Rectal smooth muscle tissue (tissue), 1 donor: ENCODE data around the gene PCYOX1L.

Source experiments
- H3K27ac ChIP-seq: one replicate; pipeline ENCODE4 v1.7.0; 2013; ENCODE audit warnings: low read depth, low read length, inconsistent platforms
- H3K27me3 ChIP-seq: one replicate; pipeline ENCODE4 v1.7.0; 2013; ENCODE audit warnings: low read length; ENCODE audit not compliant: control insufficient read depth, insufficient read depth
- H3K36me3 ChIP-seq: one replicate; pipeline ENCODE4 v1.7.0; 2013; ENCODE audit warnings: low read length; ENCODE audit not compliant: control insufficient read depth, insufficient read depth
- H3K4me1 ChIP-seq: one replicate; pipeline ENCODE4 v1.7.0; 2013; ENCODE audit warnings: low read length; ENCODE audit not compliant: control insufficient read depth, insufficient read depth
- H3K4me3 ChIP-seq: one replicate; pipeline ENCODE4 v1.7.0; 2013; ENCODE audit warnings: low read length
- H3K9ac ChIP-seq: one replicate; pipeline ENCODE4 v1.7.0; 2013; ENCODE audit warnings: low read length

The PCYOX1L gene

DNA sequence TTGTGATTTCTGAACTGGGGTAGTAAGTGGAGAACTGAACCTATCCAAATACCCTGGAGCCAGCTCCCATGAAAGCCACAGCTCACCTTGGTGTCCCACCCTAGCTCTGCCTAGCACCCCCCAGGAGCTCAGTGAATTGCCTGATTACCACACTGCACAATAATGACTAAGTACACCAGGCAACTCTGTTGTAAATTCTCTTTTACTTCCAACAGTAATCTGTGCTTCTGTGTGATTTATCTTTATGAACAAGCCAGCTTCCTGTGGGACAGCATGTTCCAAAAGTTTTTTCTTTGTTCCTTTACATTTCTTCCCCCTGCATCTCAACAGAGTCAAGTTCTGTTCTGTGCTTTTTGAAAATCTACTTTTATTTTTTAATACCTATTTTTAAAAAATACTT lies 34.6 kb upstream of the PCYOX1L start:
- H3K27ac ChIP-seq = no peak overlapping the region
- H3K27me3 ChIP-seq = no peaks in the 10 kb centered on the region
- H3K4me3 ChIP-seq = no peak overlapping the region
- H3K9ac ChIP-seq = no peak overlapping the region
- H3K36me3 ChIP-seq = no peaks in the 10 kb centered on the region
- H3K4me1 ChIP-seq = peaks cover 11% of the 10 kb centered on the region

DNA sequence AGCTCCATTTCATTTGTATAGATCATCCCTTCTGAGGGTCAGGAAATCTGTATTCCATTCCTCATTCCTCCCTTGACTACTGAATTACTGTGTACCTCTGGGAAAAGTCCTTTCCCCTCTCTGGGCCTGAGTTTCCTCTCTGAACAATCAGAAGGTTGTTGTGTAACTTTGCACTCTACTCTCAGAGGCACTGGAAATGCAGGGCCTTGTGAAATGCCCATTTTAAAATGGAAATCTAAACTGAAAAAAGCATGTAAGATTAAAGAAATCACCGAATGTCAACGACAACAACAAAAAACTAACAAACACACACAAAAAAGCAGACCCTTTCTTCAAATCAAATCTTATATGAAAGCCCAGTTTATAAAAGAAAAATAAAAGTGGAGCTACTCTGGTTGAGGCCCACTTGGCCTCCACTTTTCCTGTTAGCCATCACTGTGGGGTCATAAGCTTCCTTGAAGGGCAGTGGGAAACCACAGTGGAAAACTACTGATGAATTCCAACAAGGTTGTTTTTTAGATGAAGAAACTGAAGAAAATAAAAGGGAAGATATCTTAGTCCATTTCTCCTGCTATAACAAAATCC lies 34.1 kb upstream of the PCYOX1L start:
- no peaks in the 10 kb centered on the region for H3K36me3 ChIP-seq
- no peak overlapping the region for H3K9ac ChIP-seq
- peaks cover 11% of the 10 kb centered on the region for H3K4me1 ChIP-seq
- no peaks in the 10 kb centered on the region for H3K27me3 ChIP-seq
- no peak overlapping the region for H3K4me3 ChIP-seq
- H3K27ac ChIP-seq = no peak overlapping the region

DNA sequence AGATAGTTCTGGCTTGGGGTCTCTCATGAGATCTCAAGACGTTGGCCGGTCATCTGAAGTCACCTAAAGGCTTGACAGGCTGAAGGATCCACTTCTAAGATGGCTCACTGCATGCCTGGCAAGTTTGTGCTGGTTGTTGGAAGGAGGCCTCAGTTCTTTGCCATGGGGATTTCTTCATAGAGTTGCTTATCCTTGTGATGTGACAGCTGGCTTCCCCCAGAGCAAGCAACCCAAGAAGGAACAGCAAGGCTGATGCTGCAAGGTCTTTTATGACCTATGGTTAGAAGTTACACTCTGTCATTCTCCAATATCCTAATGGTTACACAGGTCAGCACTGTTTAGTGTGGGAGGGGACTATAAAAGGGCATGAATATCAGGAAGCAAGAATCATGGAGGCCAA lies 33.2 kb upstream of the PCYOX1L start:
- Histone ChIP-seq H3K36me3 (no peaks in the 10 kb centered on the region), H3K27ac (no peak overlapping the region)

DNA sequence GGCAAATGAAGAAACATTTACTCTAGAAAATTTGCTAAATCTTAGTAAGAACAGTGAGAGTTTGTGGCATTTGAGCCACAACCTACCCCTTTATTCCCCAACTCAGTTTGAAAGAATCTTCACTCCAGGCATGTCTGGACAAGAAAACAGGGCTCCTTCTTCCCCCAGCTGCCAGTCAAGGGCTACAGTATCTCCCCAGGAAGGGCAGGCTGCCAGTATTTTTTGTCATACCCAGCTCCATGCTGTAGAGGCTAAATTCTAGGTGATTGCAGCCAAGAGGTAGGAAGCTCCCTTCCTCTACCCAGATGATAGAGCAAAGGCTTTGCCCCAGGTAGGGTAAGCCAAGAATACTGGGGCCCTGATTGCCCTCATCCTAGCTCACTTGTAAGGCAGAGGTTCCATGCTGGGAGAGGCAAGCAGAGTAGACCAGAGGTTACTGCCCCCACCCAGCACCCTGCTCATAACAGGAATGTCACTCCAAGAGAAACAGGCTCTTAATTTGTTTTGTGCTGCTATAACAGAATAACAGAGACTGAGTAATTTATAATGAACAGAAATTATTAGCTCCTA lies 32.6 kb upstream of the PCYOX1L start:
- Histone ChIP-seq H3K9ac (no peak overlapping the region), H3K27me3 (no peaks in the 10 kb centered on the region), H3K36me3 (no peaks in the 10 kb centered on the region), H3K4me1 (peaks cover 9% of the 10 kb centered on the region), H3K4me3 (no peak overlapping the region), H3K27ac (no peak overlapping the region)

More for the DNA sequence above, 33.2 kb upstream of the PCYOX1L start:
- Histone ChIP-seq H3K27me3 (no peaks in the 10 kb centered on the region), H3K9ac (no peak overlapping the region), H3K4me1 (peaks cover 11% of the 10 kb centered on the region), H3K4me3 (no peak overlapping the region)

DNA sequence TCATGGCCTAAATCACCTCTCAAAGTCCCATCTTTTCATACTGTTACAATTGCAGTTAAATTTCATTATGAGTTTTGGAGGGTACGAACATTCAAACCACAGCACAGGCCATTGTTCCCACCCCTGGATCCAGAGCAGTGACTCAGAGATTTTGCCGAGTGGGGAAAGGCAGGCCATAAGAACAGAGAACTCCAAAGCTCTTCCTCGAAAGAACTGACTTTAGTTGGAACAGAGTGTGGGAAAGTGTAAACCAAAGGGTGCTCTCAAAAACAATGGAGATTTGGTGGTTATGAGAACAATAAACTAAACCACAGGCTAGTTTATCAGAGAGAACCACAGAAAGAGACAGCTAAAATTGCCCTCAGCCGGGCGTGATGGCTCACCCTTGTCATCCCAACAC lies 32.0 kb upstream of the PCYOX1L start:
- Histone ChIP-seq H3K27ac (no peak overlapping the region), H3K36me3 (no peaks in the 10 kb centered on the region), H3K4me1 (peaks cover 3% of the 10 kb centered on the region), H3K9ac (no peak overlapping the region), H3K4me3 (no peak overlapping the region), H3K27me3 (no peaks in the 10 kb centered on the region)

DNA sequence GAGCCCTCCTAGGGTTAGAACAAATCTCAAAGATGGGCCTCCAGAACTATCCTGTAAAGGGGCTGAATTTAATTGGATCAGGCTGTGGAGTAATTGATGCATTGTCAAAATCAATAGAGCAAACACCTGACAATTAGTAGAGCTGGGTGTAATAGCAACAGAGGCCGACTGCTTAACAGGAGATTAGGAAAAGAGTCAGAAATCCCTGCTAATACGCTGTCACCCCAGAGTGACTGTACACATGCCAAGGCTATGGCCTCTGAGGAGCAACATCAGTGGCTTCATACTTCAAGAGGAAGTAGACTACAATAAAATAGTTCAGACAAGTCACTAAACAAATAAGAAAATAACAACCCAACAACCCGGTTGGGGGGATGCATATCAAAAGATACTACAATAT lies 31.2 kb upstream of the PCYOX1L start:
- H3K27me3 ChIP-seq = no peaks in the 10 kb centered on the region
- no peak overlapping the region for H3K9ac ChIP-seq
- no peaks in the 10 kb centered on the region for H3K36me3 ChIP-seq
- no peak overlapping the region for H3K27ac ChIP-seq
- H3K4me1 ChIP-seq = no peaks in the 10 kb centered on the region
- H3K4me3 ChIP-seq = no peak overlapping the region

DNA sequence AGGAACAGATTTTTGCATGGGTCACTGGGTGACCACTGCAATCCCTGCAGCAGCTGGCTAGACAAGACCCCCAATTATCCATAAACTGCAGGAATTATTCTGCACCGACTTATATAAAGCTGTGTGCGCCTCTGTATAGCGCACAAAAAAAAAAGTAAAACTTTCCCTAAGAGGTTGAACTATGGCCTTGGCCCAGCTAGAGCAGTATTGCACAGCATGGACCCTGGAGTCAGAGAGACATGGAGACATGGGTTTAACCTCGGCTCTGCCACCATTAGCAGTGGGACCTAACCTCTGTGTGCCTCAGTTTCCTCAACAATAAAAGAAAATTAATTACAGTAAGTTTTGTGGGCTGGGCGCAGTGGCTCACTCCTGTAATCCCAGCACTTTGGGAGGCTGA lies 29.7 kb upstream of the PCYOX1L start:
- H3K4me3 ChIP-seq = no peak overlapping the region
- H3K36me3 ChIP-seq = no peaks in the 10 kb centered on the region
- H3K4me1 ChIP-seq = no peaks in the 10 kb centered on the region
- H3K9ac ChIP-seq = no peak overlapping the region
- H3K27me3 ChIP-seq = no peaks in the 10 kb centered on the region
- no peak overlapping the region for H3K27ac ChIP-seq

DNA sequence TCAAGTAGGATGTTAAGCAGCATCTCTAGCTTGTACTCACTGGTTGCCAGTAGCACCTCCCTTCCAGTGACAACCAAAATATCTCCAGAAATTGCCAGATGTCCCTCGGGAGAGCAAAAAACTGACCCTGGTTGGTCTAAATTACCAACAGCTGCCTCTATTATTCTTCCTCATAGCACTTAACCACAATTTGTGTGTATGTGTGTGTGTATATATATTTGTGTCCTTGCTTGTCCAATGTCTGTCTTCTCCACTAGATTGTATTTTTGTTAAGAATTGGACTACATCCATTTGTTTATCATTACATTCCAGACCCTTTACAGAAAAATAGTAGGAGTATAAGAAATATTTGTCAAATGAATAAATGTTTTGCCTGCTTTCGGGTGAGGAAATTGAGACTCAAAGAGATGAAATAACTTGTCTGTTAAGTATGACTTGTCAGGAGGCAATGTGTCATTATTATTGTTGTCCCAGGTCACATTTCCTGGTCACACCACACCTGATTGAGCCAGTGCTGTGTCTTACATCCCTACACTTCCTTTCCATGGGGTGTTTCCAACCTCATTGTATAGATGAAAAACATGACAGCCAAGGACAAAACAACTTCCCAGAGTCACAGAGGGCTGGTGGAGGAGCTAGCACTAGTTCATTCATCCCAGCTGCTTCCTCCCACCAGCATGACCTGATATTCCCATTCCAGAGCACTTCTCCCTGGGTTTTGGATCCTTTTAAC lies 24.0 kb upstream of the PCYOX1L start:
- H3K9ac ChIP-seq = no peak overlapping the region
- no peak overlapping the region for H3K4me3 ChIP-seq
- no peak overlapping the region for H3K27ac ChIP-seq
- H3K27me3 ChIP-seq = no peaks in the 10 kb centered on the region
- no peaks in the 10 kb centered on the region for H3K4me1 ChIP-seq
- no peaks in the 10 kb centered on the region for H3K36me3 ChIP-seq

DNA sequence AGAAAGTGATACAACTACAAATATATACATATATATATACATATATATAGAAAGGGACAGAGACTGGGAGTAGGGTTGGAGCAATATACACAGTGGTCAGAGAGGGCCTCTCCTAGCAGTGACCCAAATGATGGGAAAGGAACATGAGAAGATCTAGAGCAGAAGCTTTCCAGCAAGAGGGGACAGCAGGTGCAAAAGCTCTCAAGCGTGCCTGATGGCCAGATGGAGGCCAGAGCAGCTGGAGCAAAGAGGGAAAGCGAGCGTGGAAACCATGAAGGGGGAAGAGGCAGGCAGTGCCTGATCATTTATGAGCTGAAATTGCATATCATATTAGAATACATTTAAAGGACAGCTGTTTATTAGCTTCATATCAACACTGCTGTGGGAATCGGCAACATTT lies 20.1 kb upstream of the PCYOX1L start:
- H3K9ac ChIP-seq = no peak overlapping the region
- H3K27me3 ChIP-seq = no peaks in the 10 kb centered on the region
- H3K4me1 ChIP-seq = no peaks in the 10 kb centered on the region
- no peaks in the 10 kb centered on the region for H3K36me3 ChIP-seq
- no peak overlapping the region for H3K4me3 ChIP-seq
- no peak overlapping the region for H3K27ac ChIP-seq

DNA sequence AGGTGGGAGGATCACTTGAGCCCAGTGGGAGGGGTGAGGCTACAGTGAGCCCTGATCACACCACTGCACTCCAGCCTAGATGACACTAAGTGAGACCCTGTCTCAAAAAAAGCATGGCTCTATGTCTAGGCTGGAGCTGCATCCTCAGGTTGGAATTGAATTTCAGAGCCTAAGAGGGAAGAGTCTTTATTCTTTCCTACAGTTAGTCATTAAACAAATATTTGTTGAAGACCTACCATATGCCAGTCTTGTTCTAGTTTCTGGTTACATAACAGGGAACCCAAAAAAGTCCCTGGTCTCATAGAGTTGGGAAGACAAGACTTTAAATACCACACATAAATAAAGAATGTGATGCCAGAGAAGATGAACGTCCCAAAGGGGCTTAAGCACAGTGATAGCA lies 19.5 kb upstream of the PCYOX1L start:
- Histone ChIP-seq H3K27ac (no peak overlapping the region), H3K4me3 (no peak overlapping the region), H3K4me1 (no peaks in the 10 kb centered on the region), H3K27me3 (no peaks in the 10 kb centered on the region), H3K9ac (no peak overlapping the region), H3K36me3 (no peaks in the 10 kb centered on the region)

DNA sequence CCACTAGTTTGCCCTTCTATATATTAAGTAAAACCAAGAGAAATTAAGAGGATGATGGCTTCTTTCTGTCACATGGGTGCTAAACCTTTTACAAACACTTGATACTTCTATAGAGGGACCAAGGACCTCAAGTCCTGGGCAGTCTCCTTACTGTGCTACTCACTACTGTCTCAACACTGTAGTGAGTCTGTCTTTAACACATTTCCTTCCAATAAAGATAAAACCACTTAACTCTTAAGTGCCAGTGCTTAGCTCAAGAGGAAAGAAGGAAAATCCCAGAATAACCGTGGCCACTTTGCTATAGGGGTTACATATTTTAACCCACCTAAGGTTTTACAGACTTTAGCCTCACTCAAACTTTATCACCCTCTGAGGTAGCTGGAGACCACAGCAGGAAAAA lies 16.9 kb upstream of the PCYOX1L start:
- no peak overlapping the region for H3K9ac ChIP-seq
- no peaks in the 10 kb centered on the region for H3K27me3 ChIP-seq
- peaks cover 3% of the 10 kb centered on the region for H3K4me1 ChIP-seq
- no peak overlapping the region for H3K4me3 ChIP-seq
- no peaks in the 10 kb centered on the region for H3K36me3 ChIP-seq
- no peak overlapping the region for H3K27ac ChIP-seq

DNA sequence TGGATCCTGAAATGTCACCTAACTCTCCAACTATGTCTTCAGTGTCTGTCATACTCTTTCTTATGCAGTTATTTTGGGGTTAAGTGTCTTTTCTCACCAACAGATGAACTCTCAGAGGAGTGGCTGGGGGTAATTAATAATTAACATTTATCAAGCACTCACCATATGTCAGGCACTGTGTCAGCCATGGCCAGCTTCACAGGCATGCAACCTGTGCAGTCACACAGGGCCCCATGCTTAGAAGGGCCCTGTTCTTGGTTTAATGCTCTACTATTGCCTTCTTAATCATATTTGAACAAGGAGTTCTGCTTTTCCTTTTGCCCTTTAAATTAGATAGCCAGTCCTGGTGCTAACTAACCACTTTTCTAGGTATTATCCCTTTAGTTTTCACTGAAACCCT lies 16.0 kb upstream of the PCYOX1L start:
- Histone ChIP-seq H3K4me3 (no peak overlapping the region), H3K27me3 (no peaks in the 10 kb centered on the region), H3K27ac (no peak overlapping the region), H3K9ac (no peak overlapping the region), H3K36me3 (no peaks in the 10 kb centered on the region), H3K4me1 (peaks cover 7% of the 10 kb centered on the region)

DNA sequence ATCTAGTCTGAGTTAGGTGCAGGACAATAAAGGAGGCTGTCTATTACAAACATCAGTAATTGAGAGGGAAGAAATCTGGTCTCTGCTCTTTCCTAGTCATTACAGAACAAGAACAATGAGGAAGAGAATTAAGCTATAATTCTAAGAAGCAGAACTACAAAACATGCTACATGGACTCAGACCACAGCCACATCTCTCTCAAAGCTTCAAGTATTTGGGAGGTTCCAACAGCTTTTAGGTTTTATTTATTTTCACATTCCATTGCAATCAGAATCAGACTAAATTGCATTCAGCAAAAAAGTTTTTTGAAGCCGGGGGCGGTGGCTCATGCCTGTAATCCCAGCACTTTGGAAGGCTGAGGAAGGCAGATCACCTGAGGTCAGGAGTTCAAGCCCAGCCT lies 13.7 kb upstream of the PCYOX1L start:
- H3K27ac ChIP-seq = no peak overlapping the region
- peaks cover 7% of the 10 kb centered on the region for H3K4me1 ChIP-seq
- H3K36me3 ChIP-seq = peaks cover 5% of the 10 kb centered on the region
- no peak overlapping the region for H3K4me3 ChIP-seq
- no peak overlapping the region for H3K9ac ChIP-seq
- H3K27me3 ChIP-seq = no peaks in the 10 kb centered on the region
